K562 (cell line): ENCODE measurements around the gene TMEM135.

Source experiments
- LARP7 ChIP-seq: fragments of 450-650 bp; IDR thresholded peaks from 2 replicates; pipeline ENCODE4 v1.6.1; 2016
- NFE2L1 ChIP-seq: fragments of 450-650 bp; IDR thresholded peaks from 2 replicates; pipeline ENCODE4 v1.6.1; 2016; ENCODE audit warnings: missing genetic modification characterization, low read depth, mild to moderate bottlenecking, missing compliant biosample characterization, moderate library complexity, borderline replicate concordance
- NFXL1 ChIP-seq: fragments of 450-650 bp; formaldehyde crosslinking; IDR thresholded peaks from 2 replicates; pipeline ENCODE4 v1.4.0; 2021; ENCODE audit warnings: mild to moderate bottlenecking
- SMAD4 ChIP-seq: fragments of 250-450 bp; sonication (Bioruptor Pico); conservative IDR thresholded peaks from 2 replicates; pipeline ENCODE4 v1.8.0; 2021; ENCODE audit warnings: inconsistent platforms, mild to moderate bottlenecking, moderate library complexity
- TF ChIP-seq, protein P1 (sequence below): fragments of 450-650 bp; conservative IDR thresholded peaks from 2 replicates; pipeline ENCODE4 v1.6.1; 2016; ENCODE audit warnings: missing genetic modification characterization, low read depth, mild to moderate bottlenecking, missing compliant biosample characterization, moderate library complexity

DNA sequence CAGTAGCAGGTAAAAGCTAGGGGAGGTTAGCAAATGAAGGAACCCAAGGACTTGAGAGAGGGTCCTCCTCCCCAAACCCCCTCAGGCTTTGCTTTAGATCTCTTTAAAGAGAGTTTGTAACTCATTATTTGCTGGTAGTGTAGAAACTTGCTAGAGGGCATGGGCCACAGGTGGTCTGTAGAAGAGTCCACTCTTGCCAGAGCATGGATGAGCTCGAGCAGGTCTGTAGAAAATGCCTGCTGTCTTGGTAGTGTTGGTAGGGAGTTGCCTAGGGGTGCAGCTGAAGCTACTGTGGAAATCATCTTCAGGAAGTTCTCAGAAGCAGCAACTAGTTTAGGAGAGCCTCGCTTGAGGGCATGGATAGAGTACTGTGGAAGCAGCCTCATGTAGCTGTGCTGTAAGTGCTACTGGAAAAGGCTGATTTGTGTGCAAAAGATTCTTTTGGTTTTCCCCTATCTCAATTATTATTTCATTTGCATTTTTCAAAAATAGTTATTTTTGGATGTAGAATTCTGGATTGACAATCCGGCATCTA is 104.3 kb downstream of the TMEM135 start:
- TF ChIP-seq, protein P1, sequence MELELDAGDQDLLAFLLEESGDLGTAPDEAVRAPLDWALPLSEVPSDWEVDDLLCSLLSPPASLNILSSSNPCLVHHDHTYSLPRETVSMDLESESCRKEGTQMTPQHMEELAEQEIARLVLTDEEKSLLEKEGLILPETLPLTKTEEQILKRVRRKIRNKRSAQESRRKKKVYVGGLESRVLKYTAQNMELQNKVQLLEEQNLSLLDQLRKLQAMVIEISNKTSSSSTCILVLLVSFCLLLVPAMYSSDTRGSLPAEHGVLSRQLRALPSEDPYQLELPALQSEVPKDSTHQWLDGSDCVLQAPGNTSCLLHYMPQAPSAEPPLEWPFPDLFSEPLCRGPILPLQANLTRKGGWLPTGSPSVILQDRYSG (tag) = no peak
- TF ChIP-seq SMAD4 (CRISPR knock-in tag) (no peak), NFXL1 (CRISPR knock-in tag) (no peak), NFE2L1 (no peak), LARP7 (no peak)
